Endothelial cell of umbilical vein (primary cell): ENCODE data around the gene RECQL5. TPM values are rescaled to one million over a fixed set of nuclear protein-coding genes. Genes with fewer than 3 reads are reported as not detected.

Source experiments
- BruUV-seq: library from RNA; stranded (reverse); fragments of 400-500 nt; replicated peaks from 2 replicates; lab custom pipeline; 2021; lab: Mats Ljungman, UMichigan
- CTCF ChIA-PET: fragments of 300-600, 350-600 bp; sonication (Branson Sonifier 250); formaldehyde crosslinking; loops from one replicate; lab custom pipeline; 2021; ENCODE audit warnings: antibody characterized with exemption, inconsistent platforms; lab: Charles Lee
- POLR2A ChIA-PET: fragments of 300-600, 350-600 bp; sonication (Branson Sonifier 250); formaldehyde crosslinking; loops from one replicate; lab custom pipeline; 2021; ENCODE audit warnings: antibody characterized with exemption, inconsistent platforms; lab: Charles Lee
- DNase-seq: peaks from one replicate; pipeline ENCODE4 v3.0.0-alpha.2; 2011; ENCODE audit warnings: low read depth, low spot score
- FAIRE-seq: peaks from 2 replicates; lab custom pipeline; 2011; peaks lifted over from hg19 to GRCh38; lab: Jason Lieb, UNC
- H2AFZ ChIP-seq: 2 replicates; pipeline ENCODE4 v1.6.0; 2012; ENCODE audit warnings: low read depth, low read length, control low read depth, inconsistent platforms
- H3K27ac ChIP-seq: 2 replicates; pipeline ENCODE4 v1.5.1; 2011; ENCODE audit warnings: low read depth, mild to moderate bottlenecking, control low read depth, low read length, moderate library complexity; ENCODE audit not compliant: insufficient read depth
- H3K27me3 ChIP-seq, 2 experiments: 2 replicates each; pipeline versions ENCODE4 v1.6.0 to v1.6.1; 2011; ENCODE audit warnings: low read length in 2 of 2, mixed read lengths in 1 of 2; ENCODE audit not compliant: control insufficient read depth in 2 of 2, insufficient read depth in 2 of 2
- H3K36me3 ChIP-seq, 2 experiments: 2 replicates in 1 of 2; 3 replicates in 1 of 2; pipeline ENCODE4 v1.5.1; 2011; ENCODE audit warnings: low read length in 2 of 2, mild to moderate bottlenecking in 1 of 2, moderate library complexity in 1 of 2; ENCODE audit not compliant: control insufficient read depth in 2 of 2, insufficient read depth in 2 of 2; ENCODE audit errors: extremely low read depth in 1 of 2
- H3K4me1 ChIP-seq: 3 replicates; pipeline ENCODE4 v1.5.1; 2011; ENCODE audit warnings: mild to moderate bottlenecking, low read length; ENCODE audit not compliant: control insufficient read depth, insufficient read depth; ENCODE audit errors: extremely low read depth
- H3K4me2 ChIP-seq: 2 replicates; pipeline ENCODE4 v1.6.1; 2011; ENCODE audit warnings: low read length, control low read depth, mixed read lengths; ENCODE audit not compliant: insufficient read depth
- H3K4me3 ChIP-seq, 3 experiments: fragments of 200-600 bp in 1 of 3; sonication (generic), shearing (Covaris generic) in 1 of 3; replicated peaks in 1 of 3; 2 replicates each; pipeline ENCODE4 v1.5.1; 2011 to 2016; ENCODE audit warnings: control low read depth in 3 of 3, low read length in 3 of 3, mild to moderate bottlenecking in 2 of 3, inconsistent platforms in 1 of 3, low read depth in 1 of 3, moderate library complexity in 1 of 3; ENCODE audit not compliant: insufficient read depth in 1 of 3
- H3K79me2 ChIP-seq: 2 replicates; pipeline ENCODE4 v1.6.0; 2012; ENCODE audit warnings: low read length, inconsistent platforms; ENCODE audit not compliant: control insufficient read depth, insufficient read depth
- H3K9ac ChIP-seq: replicated peaks from 2 replicates; pipeline ENCODE3; 2011; ENCODE audit warnings: low read length, control low read depth; ENCODE audit not compliant: insufficient read depth; ENCODE audit errors: extremely low read depth
- H3K9me1 ChIP-seq: replicated peaks from 3 replicates; pipeline ENCODE4 v1.6.0; 2011; ENCODE audit warnings: mild to moderate bottlenecking, low read length; ENCODE audit not compliant: control insufficient read depth, insufficient read depth; ENCODE audit errors: extremely low read depth
- H3K9me3 ChIP-seq: replicated peaks from 2 replicates; pipeline ENCODE4 v1.5.1; 2012; ENCODE audit warnings: low read length, inconsistent platforms; ENCODE audit not compliant: control insufficient read depth, insufficient read depth
- H4K20me1 ChIP-seq: replicated peaks from 2 replicates; pipeline ENCODE3; 2011; ENCODE audit warnings: mild to moderate bottlenecking, low read length; ENCODE audit not compliant: control insufficient read depth, insufficient read depth; ENCODE audit errors: extremely low read depth
- EZH2 ChIP-seq: IDR thresholded peaks from 2 replicates; pipeline ENCODE4 v1.6.1; 2012; ENCODE audit warnings: borderline replicate concordance, low read depth, mild to moderate bottlenecking, moderate library complexity, low read length, inconsistent platforms; ENCODE audit not compliant: severe bottlenecking
- FOS ChIP-seq: IDR thresholded peaks from 2 replicates; pipeline ENCODE4 v1.6.1; 2011; ENCODE audit warnings: mild to moderate bottlenecking, low read length, moderate library complexity, borderline replicate concordance; ENCODE audit not compliant: insufficient read depth
- GATA2 ChIP-seq: IDR thresholded peaks from 2 replicates; pipeline ENCODE4 v1.7.0; 2011; ENCODE audit warnings: low read depth, mild to moderate bottlenecking, moderate library complexity, mixed read lengths, low read length; ENCODE audit not compliant: insufficient read length, insufficient read depth
- JUN ChIP-seq: IDR thresholded peaks from 2 replicates; pipeline ENCODE4 v1.6.1; 2011; ENCODE audit warnings: borderline replicate concordance, low read depth; ENCODE audit not compliant: insufficient read length, insufficient read depth
- MYC ChIP-seq: IDR thresholded peaks from one replicate; pipeline ENCODE4 v1.6.1; 2011; ENCODE audit warnings: mild to moderate bottlenecking, low read depth, low read length
- POLR2A ChIP-seq: IDR thresholded peaks from 2 replicates; pipeline ENCODE4 v1.6.1; 2012; ENCODE audit warnings: low read depth, mild to moderate bottlenecking, control low read depth, low read length
- POLR2AphosphoS5 ChIP-seq: IDR thresholded peaks from 2 replicates; pipeline ENCODE4 v1.6.1; 2012; ENCODE audit warnings: low read depth, mild to moderate bottlenecking, control low read depth, low read length, moderate library complexity; ENCODE audit not compliant: insufficient read depth
- dilution Hi-C: fragments of 300-500 bp; cut with MboI; formaldehyde crosslinking; loops from one replicate; pipeline ENCODE4 v1.15.0; 2019; ENCODE audit warnings: low sequenced_read_pairs; ENCODE audit not compliant: extremely low pct_ligation_motif_present
- intact Hi-C: fragments of 100-400 bp; cut with micrococcal nuclease; formaldehyde crosslinking; loops from one replicate; pipeline ENCODE4 v1.10.0; 2022
- polyA plus RNA-seq, 4 experiments: library from polyadenylated mRNA; depleted of rRNA in 3 of 4; stranded (reverse) in 3 of 4; unstranded in 1 of 4; fragments of >200 nt; gene quantifications; 2 replicates each; pipeline versions ENCODE4 v1.2.1 to v1.2.3, GENCODE V29; 2011 to 2012; ENCODE audit warnings: missing spikeins in 1 of 4
- total RNA-seq: library from RNA; stranded (reverse); gene quantifications from 2 replicates; pipeline ENCODE4 v1.2.3, GENCODE V29; 2021
- TF ChIP-seq, protein P1 (sequence below), 2 donors: IDR thresholded peaks; 1 replicate in 1 of 2; 2 replicates in 1 of 2; pipeline ENCODE4 v1.5.1; 2011; ENCODE audit warnings: low read length in 2 of 2, mild to moderate bottlenecking in 2 of 2, moderate library complexity in 2 of 2, control low read depth in 1 of 2, inconsistent platforms in 1 of 2, low read depth in 1 of 2; ENCODE audit not compliant: insufficient read depth in 1 of 2; ENCODE audit errors: extremely low read depth in 1 of 2
- TF ChIP-seq, protein P2 (sequence below): IDR thresholded peaks from 2 replicates; pipeline ENCODE4 v1.6.1; 2011; ENCODE audit not compliant: insufficient read depth, insufficient read length

RECQL5 gene
- total and polyA plus RNA-seq, 2 donors (not counting 3 experiments of a cell fraction or from before 2014, with no cell fraction given): 21.3 to 30.7 TPM

DNA sequence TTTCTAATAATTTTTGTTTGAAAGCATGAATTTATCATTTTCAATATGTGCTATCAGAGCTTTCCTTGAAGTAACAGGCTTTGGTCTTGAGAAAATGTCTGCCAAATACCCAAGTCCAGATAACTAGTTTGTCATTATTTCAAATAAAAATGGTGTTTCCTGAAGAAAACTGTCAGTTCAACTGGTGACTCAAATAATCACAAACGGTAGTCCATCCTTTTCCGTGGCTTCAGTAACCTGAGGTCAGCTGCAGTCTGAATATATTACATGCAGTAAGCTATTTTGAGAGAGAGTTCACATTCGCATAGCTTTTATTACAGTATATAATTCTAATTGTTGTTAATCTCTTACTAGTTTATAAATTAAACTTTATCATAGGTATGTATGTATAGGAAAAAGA, 9.5 kb upstream of the RECQL5 start:
- Histone ChIP-seq H4K20me1 (no peaks in the 10 kb centered on the region), H2AFZ (no peak overlapping the region), H3K9ac (no peak overlapping the region), H3K9me3 (no peaks in the 10 kb centered on the region), H3K27ac (no peak overlapping the region), H3K9me1 (no peaks in the 10 kb centered on the region), H3K4me3 (no peak overlapping the region), H3K36me3 (peaks cover 18 to 20% of the 10 kb centered on the region in 2 experiments), H3K79me2 (peaks cover 57% of the 10 kb centered on the region), H3K4me1 (peaks cover 31% of the 10 kb centered on the region), H3K4me2 (no peak overlapping the region), H3K27me3 (no peaks in the 10 kb centered on the region)
- FAIRE-seq (peak; percentile 74), DNase-seq (no peak)
- TF ChIP-seq POLR2AphosphoS5: no peak
- TF ChIP-seq, protein P1, sequence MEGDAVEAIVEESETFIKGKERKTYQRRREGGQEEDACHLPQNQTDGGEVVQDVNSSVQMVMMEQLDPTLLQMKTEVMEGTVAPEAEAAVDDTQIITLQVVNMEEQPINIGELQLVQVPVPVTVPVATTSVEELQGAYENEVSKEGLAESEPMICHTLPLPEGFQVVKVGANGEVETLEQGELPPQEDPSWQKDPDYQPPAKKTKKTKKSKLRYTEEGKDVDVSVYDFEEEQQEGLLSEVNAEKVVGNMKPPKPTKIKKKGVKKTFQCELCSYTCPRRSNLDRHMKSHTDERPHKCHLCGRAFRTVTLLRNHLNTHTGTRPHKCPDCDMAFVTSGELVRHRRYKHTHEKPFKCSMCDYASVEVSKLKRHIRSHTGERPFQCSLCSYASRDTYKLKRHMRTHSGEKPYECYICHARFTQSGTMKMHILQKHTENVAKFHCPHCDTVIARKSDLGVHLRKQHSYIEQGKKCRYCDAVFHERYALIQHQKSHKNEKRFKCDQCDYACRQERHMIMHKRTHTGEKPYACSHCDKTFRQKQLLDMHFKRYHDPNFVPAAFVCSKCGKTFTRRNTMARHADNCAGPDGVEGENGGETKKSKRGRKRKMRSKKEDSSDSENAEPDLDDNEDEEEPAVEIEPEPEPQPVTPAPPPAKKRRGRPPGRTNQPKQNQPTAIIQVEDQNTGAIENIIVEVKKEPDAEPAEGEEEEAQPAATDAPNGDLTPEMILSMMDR (IDR thresholded peaks at IDR 0.05; ENCODE audit: extremely low read depth in 1 of 2, insufficient read depth in 1 of 2, low read depth in 1 of 2, low read length in 2 of 2): no peak
- CTCF ChIA-PET: interaction anchor here (0.9 to 19.6 kb wide), 7 partner anchors 12 to 77 kb away, joined by 3 to 653 read pairs (median 4); partner anchors contain the start of gene SMIM5
- dilution Hi-C loops: no loop called here
- intact Hi-C loops: no loop called here
- POLR2A ChIA-PET: interaction anchor here (0.6 kb wide), 1 partner anchor 72 kb away, joined by 3 read pairs; no protein-coding TSS in a partner anchor
- no TSS peak for BruUV-seq

DNA sequence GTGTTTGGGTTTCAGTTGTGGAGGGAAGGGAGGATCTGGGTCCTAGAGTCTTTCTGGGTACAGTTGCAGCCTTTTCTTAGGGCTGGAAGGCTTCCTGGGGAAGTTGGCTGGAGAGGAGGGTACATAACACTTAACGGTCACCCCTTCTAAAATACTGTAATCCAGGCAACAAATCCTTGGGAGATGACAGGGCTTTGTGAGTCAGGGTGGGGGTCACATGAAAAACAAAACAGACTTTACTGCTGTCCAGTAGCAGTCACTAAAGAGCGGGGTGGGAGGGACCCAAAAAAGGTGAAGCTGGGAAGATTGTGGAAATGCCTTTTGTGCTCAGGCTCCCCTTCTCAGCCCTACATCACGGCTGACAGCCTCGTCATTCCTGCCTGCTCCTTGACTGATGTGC, 6.5 kb upstream of the RECQL5 start:
- Histone ChIP-seq H3K9me3 (no peaks in the 10 kb centered on the region), H3K27ac (no peak overlapping the region), H3K9me1 (no peaks in the 10 kb centered on the region), H3K4me1 (peaks cover 14% of the 10 kb centered on the region), H3K79me2 (peaks cover 68% of the 10 kb centered on the region), H3K4me3 (no peak overlapping the region), H4K20me1 (no peaks in the 10 kb centered on the region), H3K4me2 (no peak overlapping the region), H2AFZ (no peak overlapping the region), H3K9ac (no peak overlapping the region), H3K27me3 (no peaks in the 10 kb centered on the region), H3K36me3 (peaks cover 21 to 27% of the 10 kb centered on the region in 2 experiments)
- POLR2A ChIA-PET: no interaction called here
- DNase-seq (no peak), FAIRE-seq (no peak)
- BruUV-seq: no TSS peak
- dilution Hi-C loops: no loop called here
- CTCF ChIA-PET: interaction anchor here (0.7 to 19.6 kb wide), 4 partner anchors 41 to 80 kb away, joined by 3 to 653 read pairs (median 22); partner anchors contain the start of gene SMIM5
- no peak for TF ChIP-seq JUN
- TF ChIP-seq, protein P2, sequence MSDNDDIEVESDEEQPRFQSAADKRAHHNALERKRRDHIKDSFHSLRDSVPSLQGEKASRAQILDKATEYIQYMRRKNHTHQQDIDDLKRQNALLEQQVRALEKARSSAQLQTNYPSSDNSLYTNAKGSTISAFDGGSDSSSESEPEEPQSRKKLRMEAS: no peak
- TF ChIP-seq, protein P1 (IDR thresholded peaks at IDR 0.05; ENCODE audit: extremely low read depth in 1 of 2, insufficient read depth in 1 of 2, low read depth in 1 of 2, low read length in 2 of 2): no peak
- TF ChIP-seq FOS: no peak
- no peak for TF ChIP-seq MYC
- no peak for TF ChIP-seq POLR2A
- no peak for TF ChIP-seq POLR2AphosphoS5
- TF ChIP-seq EZH2: no peak
- no peak for TF ChIP-seq GATA2
- intact Hi-C loops: no loop called here
